HG03342 (cell line): ENCODE measurements around the gene CTNNA3.

Experiments
- ATAC-seq: cut with Tn5 transposase; IDR thresholded peaks from one replicate; pipeline ENCODE4 v1.9.1; 2021; ENCODE audit warnings: mild to moderate bottlenecking, moderate library complexity; ENCODE audit not compliant: unreplicated experiment

Gene CTNNA3

DNA sequence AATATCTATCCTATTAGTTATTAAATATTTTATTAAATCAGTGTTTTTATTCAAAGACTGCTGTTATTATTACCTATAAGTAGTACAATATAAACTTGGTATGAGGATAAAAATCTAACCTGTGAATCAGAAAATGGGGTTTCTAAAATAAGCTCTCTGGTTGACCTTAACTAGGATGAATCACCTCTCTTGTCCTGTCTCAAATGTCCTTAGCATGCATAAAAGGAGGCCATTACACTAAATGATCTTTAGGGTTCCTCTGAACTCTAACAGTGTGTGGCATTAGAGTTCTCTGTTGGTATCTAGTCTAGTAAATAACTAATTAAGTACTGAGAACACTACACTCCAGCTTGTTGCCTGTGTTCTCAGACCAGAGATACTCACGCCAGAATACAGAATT, 913.2 kb downstream of the CTNNA3 start:
- ATAC-seq, result no peak

DNA sequence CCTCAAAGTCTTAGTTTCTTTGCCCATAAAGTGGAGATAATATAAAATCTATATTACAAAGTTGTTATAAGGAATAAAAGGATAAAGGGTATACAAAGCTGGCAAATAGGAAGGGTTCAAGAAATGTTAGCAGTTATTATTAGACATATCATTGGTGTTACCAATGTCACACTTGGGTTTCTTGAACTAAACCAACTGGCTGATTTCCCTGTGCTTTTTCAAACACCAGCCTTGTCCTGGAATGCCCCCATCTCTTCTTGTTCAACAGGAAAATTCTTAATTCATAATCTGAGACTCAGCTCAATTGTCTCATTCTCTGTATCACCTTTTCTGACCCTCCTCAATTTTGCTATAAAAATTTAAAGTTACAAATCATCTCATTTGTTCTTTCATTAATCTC, 913.9 kb downstream of the CTNNA3 start:
- ATAC-seq, result no peak

DNA sequence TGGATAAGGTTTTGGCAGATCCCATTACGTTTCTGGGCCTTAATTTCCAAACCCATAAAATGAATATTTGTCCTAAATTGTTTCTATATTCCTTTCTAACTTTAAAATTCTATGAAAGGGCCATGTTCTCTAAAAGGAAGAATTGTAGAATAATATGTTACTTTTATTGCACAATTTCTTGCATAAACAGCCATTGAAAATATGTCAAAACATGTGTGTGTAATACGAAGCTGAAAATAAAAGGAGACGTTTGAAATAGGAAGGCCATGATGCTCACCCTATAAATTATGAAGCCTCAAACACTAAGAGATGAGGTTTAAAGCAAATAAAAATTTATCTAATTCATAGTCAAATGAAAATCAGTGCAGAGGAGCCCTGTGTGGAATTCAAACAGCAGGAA, 915.2 kb downstream of the CTNNA3 start:
- ATAC-seq, result no peak

DNA sequence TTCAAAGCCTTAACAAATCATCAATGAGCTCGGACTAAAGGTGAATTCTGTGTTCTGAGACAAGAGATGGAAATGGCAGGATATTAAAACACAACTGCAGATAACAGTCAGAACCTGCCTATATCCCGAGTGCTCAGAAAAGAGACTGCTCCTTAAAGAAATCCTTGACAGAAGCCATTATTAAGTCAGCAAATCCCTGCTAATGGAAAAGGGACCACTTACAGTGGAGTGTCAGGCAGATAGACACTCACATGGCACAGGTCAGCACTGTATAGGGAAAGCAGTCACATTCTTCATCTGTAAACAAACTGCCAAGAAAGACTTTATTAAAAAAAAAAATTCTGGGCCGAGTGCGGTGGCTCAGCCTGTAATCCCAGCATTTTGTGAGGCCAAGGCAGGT, 917.6 kb downstream of the CTNNA3 start:
- ATAC-seq, result no peak

DNA sequence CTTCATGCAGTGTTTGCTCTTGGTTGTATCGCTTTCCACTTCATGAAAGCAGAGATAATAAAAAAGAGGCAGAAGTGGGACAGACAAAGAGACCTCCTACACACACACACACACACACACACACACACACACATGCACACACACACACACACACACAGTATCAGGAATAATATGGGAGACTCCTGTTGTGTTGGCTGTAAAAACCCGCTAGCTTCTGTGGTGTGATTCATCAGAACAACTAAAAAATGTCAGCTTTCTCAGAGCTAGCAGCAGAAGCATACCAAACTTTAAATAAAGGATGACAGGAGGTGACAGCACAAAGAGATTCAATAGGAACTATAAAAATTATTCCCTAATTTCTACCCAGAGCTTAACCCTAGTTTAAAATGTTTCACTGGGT, 918.3 kb downstream of the CTNNA3 start:
- no peak for ATAC-seq

DNA sequence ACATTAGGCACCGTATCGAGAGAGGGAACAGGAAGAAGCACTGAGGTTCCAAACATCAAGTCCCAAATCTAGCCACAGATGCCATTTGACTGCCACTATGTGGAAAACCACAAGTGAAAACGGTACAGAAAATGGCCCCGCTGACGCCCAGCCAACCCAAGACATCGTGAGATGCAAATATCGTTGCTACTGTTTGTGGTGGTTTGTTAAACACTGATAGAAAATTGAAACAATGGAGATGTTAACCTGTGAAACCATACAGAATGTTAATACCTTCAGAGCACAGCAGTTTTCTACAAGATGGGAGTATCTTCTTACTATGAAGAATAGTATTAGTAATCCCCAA, 922.5 kb downstream of the CTNNA3 start:
- no peak for ATAC-seq

DNA sequence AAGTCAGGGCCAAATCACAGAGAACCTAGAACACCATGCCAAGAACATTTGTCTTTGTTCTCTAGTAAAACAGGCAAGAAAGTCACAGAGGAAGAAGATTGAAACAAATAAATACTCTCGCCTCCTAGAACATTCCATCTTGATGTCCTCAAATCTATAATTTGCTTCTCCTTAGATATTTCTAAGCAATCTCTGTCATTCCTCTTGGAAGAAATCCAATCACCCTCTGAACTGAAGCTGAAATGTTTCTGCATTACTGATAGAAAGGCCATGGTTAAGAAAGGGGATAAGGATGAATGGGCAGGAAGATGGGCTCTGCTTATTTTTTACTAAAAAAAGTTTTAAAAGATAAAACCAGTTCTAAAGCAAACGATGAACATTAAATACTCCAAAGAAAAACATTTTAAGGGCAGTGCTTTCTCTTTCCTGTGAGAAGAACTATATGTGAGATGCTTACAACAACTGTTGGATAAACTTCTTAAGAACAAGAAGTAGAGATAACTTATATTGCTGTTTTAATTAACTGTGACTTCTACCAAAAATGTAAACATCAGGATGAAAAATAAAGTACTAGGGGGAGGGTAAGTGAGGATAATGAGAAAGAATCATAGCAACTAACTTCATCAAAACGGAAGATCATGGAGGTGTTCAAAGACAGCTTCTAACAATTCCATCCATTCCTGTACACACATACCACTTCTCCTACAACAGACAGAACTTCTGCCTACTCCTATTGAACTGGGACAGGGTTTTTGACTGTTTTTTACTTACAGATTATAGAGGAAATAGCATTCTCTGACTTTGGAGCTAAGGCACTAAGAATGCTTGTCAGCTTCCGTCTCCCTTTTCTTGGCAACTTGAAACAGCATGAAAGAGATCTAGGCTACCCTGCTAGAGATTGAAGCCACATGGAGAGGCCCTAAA, 923.2 kb downstream of the CTNNA3 start:
- ATAC-seq, result no peak

DNA sequence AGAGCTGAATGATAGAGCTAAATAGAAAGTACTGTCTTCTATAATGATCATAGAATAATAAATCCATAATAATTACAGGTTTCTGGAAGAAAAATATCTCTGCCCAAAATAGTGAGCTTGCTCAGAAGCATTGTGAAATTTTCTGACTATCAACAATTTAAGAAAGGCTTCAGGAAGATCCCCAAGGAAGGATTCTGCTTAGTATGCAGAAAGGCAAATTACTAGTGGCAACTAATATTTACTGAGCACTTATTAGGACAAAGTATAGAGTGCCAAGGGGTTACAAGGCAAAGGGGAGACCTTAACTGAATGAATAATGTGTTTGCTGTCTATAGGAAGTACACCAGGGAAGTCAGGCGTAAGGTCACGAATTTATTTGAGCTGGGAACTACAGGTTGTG, 928.3 kb downstream of the CTNNA3 start:
- ATAC-seq, result no peak

DNA sequence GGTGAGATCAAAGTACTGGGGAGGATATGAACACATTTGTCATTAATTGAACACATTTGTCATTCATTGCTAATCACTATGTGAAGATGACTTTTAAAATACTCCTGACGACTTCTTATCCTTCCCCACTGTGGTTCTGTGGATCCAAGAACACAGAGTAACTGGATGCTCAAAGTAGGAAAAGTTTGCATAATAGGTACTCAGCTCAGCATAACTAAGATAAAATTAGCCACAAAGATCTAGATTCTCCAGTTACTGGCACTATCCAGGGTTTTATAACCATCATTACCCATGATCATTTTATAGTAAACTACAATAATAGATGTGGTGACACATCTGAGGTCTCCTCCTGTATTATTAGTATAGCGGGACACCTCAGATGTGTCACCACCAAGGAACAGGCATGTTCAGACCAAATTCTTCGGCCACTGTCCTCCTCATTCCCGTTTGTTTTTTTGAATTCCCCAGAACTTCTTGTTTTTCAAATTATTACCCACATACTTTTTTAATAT, 933.7 kb downstream of the CTNNA3 start:
- no peak for ATAC-seq

DNA sequence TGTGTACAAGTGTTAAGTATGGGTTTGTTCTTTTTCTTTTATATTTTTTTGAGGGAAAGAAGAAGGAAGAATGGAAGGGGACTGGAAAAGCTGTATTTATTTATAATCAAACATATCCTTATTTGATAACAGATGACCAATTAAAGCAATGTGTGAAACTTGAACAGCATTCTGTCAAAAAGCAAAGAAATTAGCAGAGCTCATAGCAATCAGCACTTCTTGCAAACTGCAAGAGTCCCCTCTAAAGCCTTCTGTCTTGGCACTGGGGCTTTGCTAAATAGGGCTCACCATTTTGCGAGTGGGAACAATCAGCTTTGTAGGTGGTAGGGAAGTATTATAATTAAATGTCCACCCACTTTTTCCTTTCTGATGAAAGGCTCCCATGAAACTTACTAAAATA, 935.1 kb downstream of the CTNNA3 start:
- no peak for ATAC-seq

DNA sequence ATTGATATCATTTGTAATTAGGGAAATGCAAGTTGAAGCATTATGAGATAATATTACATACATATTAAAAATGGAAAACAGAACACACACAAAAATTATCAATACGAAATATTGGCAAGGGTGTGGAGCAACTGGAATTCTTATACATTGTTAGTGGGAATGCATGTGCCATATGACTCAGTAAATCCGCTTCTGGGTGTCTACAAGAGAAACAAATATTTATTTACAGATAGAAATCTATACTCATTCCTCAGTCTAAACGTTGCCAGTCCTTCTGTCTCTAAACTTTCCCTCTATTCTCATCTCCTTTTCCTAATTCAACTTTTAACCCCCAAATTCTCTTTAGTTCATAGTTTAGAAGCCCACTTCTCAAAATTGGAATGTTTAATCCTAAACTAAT, 940.5 kb downstream of the CTNNA3 start:
- no peak for ATAC-seq

DNA sequence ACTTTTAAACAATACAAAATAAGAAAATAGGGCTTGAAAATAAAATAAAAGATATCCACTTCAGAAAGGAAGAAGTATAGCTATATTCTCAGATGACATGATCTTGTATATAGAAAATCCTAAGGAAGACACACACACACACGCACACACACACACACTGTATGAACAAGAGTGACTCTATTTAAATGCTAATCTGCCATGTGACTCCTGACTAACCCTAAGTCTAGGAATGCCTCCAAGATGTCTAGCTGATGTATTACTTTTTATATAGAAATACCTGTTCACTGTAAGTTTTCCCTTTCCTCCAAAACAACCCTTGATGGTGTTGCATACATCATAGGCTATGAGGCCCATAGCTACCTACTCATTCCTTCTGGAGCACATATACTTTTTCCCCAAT, 943.3 kb downstream of the CTNNA3 start:
- ATAC-seq, result no peak

DNA sequence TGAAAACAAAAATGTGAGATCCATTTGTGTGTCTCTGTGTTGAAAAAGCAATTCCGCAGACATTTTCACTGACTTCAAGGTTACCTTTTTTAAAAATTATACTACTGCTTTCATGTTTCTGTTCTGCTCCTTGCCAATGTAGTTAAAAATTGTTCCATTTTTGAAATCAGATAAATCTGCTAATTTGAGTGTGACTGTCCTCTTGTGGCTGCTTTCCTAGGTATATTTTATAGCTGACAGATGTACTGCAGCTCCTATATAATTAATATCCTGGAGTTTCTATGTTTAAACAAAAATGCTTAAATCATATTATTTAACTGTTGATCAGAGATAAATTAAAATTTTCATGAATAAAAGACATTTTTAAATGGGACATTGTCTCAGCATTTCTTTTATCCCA, 947.8 kb downstream of the CTNNA3 start:
- ATAC-seq, result no peak

DNA sequence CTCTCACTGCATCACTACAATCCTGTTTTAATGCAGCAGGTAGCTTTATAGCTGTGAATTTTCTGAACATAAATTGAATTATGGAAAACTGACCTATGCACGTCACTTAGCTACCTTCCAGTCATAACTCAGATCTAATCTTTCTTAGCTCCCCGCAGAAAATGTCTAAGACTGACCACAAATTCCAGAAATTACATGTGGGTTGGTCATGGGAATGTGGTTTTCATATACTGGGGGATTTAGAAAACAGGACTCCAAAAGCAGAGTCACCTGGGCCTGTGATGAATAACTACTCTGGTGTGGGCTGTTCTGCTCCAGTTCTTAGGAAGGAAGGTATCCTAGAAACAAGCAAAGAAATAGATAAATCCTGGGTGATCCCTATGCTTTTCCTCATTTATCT, 948.5 kb downstream of the CTNNA3 start:
- no peak for ATAC-seq

DNA sequence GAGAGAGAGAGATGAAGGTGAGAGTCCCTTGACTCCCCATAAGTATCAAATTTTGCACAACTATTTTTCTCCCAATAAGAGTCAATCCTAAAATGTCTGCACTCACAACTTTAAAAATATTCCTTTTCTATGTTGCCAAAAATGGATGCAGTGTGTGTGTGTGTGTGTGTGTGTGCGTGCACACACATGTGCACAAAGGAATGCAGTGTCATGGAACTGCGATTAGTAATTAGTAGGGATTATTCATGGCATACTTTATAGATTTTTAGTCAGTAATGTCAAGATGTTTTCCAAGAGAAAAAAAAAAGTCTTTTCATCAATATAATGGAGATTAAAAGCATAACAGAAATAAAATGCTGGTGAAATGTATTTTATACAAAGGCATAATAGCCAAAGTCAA, 949.3 kb downstream of the CTNNA3 start:
- ATAC-seq, result no peak

DNA sequence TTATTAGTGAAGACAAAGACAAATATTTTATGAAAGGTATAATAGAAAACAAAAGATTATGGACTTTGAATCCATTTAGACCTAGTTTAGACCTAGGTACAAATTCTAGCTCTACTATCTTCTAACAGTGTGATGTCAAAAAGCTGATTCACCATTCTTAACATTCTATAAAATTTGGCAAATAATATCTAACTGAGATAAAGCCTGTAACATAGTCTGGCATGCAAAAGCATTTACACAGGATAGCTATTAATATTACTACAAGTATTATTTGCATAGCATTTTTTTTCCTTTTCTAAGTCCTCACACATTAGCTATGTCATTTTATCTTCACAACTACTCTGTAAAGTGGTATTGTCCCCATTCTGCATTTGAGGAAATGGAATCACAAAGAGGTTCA, 949.7 kb downstream of the CTNNA3 start:
- no peak for ATAC-seq

DNA sequence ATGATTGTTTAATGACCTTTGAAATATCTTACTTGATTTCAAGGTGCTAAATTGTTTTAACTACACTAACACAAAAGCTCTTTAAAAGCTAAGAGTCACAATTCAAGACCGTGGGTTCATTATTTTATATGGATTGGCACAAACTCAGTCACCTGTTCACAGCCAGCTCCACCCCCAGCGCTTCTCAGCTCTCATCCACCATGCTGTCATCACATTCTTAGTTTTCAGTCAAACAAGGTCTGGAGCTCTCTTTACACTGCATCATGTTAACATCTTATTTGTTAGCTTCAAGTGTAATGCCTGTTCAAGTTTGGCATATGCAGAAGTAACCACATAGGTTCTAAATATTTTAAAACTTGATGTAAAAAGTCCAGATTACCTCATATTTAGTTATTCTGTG, 951.1 kb downstream of the CTNNA3 start:
- ATAC-seq, result no peak

DNA sequence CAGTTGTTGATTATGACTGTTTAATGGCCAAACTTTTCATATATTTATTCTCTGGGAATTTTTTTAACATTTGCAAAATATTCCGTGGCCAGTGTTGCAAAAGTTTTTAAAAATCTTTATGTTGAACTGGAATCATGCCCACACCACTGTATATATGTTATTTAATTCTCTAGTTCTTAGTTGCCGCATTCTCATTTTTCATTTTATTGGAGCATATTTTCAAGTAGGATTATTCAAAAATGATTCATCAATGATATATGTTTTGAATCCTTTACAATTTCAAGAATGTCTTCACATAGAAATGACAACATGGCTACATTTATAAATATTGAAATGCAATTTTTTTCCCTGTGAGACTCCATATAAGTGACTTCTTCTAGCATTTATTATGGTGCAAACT, 958.8 kb downstream of the CTNNA3 start:
- ATAC-seq, result no peak

DNA sequence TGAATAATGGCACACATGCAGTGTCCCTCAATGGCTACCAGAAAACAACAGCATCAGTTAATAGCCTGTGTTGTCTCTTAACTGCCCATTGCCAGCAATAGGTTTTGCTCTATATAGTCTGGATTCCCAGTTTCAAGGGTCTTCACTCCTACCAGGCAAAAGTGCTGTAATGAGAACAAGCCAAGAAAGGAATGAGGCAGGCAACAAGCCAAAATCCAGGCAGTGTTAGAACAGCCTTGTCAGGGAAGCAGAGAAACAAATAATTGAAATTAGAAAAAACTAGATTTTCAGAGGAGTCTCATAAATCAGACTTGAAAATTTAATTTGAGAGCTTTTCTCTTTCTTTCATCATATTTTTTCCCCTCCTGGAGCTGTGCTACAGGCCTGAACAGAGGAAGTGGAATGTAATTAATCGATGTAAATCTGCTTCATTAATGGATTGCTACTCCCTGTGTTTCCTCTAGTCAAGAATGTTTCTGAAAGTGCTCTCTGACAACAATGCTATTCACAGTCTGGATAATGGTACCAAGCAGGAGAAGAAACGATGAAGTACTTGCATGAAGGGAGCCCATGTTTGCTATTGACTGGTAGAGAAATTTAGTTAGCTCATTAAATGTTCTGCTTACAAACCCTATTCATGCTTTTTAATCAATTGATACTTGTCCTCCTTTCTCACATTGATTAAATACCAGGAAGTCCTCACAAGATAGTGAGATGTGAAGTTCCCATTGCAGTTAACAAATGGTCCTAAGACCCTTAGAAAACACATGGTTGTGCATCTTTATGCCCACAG, 972.2 kb downstream of the CTNNA3 start:
- no peak for ATAC-seq

DNA sequence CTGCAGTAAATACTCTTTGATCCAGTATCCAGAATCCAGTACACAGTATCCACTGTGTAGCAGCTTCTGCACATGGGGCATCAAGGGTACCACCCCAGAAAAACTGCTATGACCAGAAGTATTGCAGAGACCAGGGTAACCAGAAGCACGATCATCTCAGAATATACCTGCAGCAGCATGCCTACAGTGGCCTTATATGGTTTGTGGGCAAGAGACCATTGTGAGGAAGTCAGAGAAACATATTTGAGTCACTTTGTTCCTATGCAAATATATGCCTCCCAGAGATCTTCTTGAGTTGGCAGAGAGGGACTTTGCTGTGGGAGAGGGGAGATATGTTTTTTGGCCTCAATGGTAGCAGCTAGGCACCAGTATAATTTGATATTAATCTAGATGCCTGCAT, 976.5 kb downstream of the CTNNA3 start:
- no peak for ATAC-seq

DNA sequence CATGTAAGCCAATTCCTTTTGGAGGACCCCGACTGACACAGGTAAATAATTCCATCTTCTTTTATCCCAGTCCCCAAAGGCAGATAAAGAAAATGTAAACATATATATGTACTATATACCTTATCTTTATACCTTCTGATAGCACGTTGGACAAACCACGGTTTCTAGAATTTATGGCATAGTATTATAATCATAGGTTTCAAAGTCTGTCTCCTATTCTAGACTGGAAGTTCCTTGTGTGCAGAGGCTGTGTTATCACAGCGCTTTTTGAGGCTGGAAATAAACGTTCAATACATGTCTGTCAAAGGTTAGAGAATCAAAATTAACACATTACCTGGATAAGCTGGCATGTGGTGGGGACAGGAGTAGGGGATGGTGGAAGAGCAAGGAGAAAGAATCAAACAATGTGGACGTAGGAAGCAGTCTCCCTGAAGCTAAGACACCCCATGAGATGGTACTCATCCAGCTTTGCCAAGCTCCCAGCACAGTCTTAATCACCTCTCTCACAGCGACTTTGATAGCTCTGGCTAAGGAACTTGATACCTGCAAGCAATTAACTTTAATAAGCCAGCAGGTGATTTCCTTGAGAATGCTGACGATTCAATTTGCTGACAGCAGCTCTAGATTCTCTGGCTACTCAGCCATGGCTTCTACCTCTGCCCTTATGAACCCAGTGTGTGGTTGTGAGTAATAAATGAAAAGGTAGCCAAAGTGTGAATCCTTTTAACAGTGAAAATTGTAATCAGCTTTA, 978.6 kb downstream of the CTNNA3 start:
- ATAC-seq, result no peak
